HG02981 (cell line): ENCODE measurements around the gene NKAIN2.
"Not testable (repeated sequence)": the region's sequence is repeated elsewhere in the genome, so short reads cannot be mapped to it uniquely, and the experiment has no call there.

Experiments
- ATAC-seq: cut with Tn5 transposase; IDR thresholded peaks from one replicate; pipeline ENCODE4 v1.9.1; 2021; ENCODE audit warnings: mild to moderate bottlenecking, moderate library complexity; ENCODE audit not compliant: unreplicated experiment

The NKAIN2 gene

GRCh38 chr6:124661097-124661661 is 857.5 kb downstream of the NKAIN2 start:
- no peak for ATAC-seq

GRCh38 chr6:124668028-124668427 is 864.4 kb downstream of the NKAIN2 start:
- ATAC-seq: no peak

GRCh38 chr6:124669713-124670480 is 866.2 kb downstream of the NKAIN2 start:
- no peak for ATAC-seq

- ATAC-seq: no peak
Measured at GRCh38 chr6:124670801-124671200, 867.1 kb downstream of the NKAIN2 start.

GRCh38 chr6:124671324-124671723 is 867.7 kb downstream of the NKAIN2 start:
- no peak for ATAC-seq

GRCh38 chr6:124674042-124674441 is 870.4 kb downstream of the NKAIN2 start:
- no peak for ATAC-seq

- ATAC-seq: no peak
Measured at GRCh38 chr6:124676033-124676432, 872.4 kb downstream of the NKAIN2 start.

- no peak for ATAC-seq
Measured at GRCh38 chr6:124677874-124678273, 874.2 kb downstream of the NKAIN2 start.

GRCh38 chr6:124679387-124679786 is 875.7 kb downstream of the NKAIN2 start:
- ATAC-seq: no peak

GRCh38 chr6:124682751-124683150 is 879.1 kb downstream of the NKAIN2 start:
- no peak for ATAC-seq

- ATAC-seq: no peak
Measured at GRCh38 chr6:124683507-124683906, 879.8 kb downstream of the NKAIN2 start.

GRCh38 chr6:124684621-124685020 is 881.0 kb downstream of the NKAIN2 start:
- ATAC-seq: no peak

- no peak for ATAC-seq
Measured at GRCh38 chr6:124688369-124688768, 884.7 kb downstream of the NKAIN2 start.

GRCh38 chr6:124694139-124694705 is 890.6 kb downstream of the NKAIN2 start:
- ATAC-seq: no peak

GRCh38 chr6:124699038-124699437 is 895.4 kb downstream of the NKAIN2 start:
- ATAC-seq: no peak

GRCh38 chr6:124703541-124703940 is 899.9 kb downstream of the NKAIN2 start:
- no peak for ATAC-seq

GRCh38 chr6:124712532-124712931 is 908.9 kb downstream of the NKAIN2 start:
- ATAC-seq: not testable (repeated sequence)

- no peak for ATAC-seq
Measured at GRCh38 chr6:124714728-124715127, 911.1 kb downstream of the NKAIN2 start.

GRCh38 chr6:124719913-124720312 is 916.2 kb downstream of the NKAIN2 start:
- no peak for ATAC-seq

- ATAC-seq: no peak
Measured at GRCh38 chr6:124721331-124721730, 917.7 kb downstream of the NKAIN2 start.

GRCh38 chr6:124722141-124722878 is 918.6 kb downstream of the NKAIN2 start:
- no peak for ATAC-seq

GRCh38 chr6:124723671-124724070 is 920.0 kb downstream of the NKAIN2 start:
- no peak for ATAC-seq
